HCT116 (cell line): Measurements from ENCODE around the gene RABGAP1. TPM values are rescaled to one million over a fixed set of nuclear protein-coding genes. Genes with fewer than 3 reads are reported as not detected.

Experiments
- ATAC-seq: fragments of 200-7000 bp; cut with Tn5 transposase; 2 replicates; pipeline ENCODE4 v1.9.1; 2020; ENCODE audit warnings: mild to moderate bottlenecking, moderate library complexity
- BruUV-seq: library from RNA; stranded (reverse); fragments of 400-500 nt; replicated peaks from 2 replicates; lab custom pipeline; 2021; lab: Mats Ljungman, UMichigan
- CTCF ChIA-PET: fragments of 300-600 bp; sonication (Branson Sonifier 250); formaldehyde crosslinking; loops from one replicate; lab custom pipeline; 2021; ENCODE audit warnings: antibody characterized with exemption; lab: Charles Lee
- POLR2A ChIA-PET: fragments of 300-600, 350-600 bp; sonication (Branson Sonifier 250); formaldehyde crosslinking; loops from one replicate; lab custom pipeline; 2021; ENCODE audit warnings: antibody characterized with exemption; lab: Charles Lee
- RAD21 ChIA-PET, 2 experiments: fragments of 300-600 bp; sonication (Branson Sonifier 250); formaldehyde crosslinking; loops; one replicate each; lab custom pipeline; 2023; ENCODE audit warnings: low total read pairs in 2 of 2; ENCODE audit not compliant: uncharacterized antibody in 2 of 2, unreplicated experiment in 2 of 2, low non-redundant PET in 1 of 2; lab: Charles Lee
- DNase-seq: peaks from one replicate; pipeline ENCODE4 v3.0.0-alpha.2; 2010; ENCODE audit warnings: low read depth, low spot score
- H2AFZ ChIP-seq: fragments of 200-600 bp; shearing (Covaris generic), sonication (generic); 2 replicates; pipeline ENCODE4 v1.6.1; 2017; ENCODE audit warnings: low read depth, mixed run types, mixed read lengths, antibody characterized with exemption, low read length; ENCODE audit not compliant: poor library complexity, severe bottlenecking
- H3K27ac ChIP-seq: 2 replicates; pipeline ENCODE4 v1.5.1; 2012; ENCODE audit warnings: low read depth, low read length
- H3K27me3 ChIP-seq: fragments of 200-600 bp; sonication (generic); 2 replicates; pipeline ENCODE4 v1.6.1; 2016; ENCODE audit warnings: mixed run types, low read length, mixed read lengths; ENCODE audit not compliant: insufficient read depth
- H3K36me3 ChIP-seq, 2 experiments: fragments of 200-500 bp in 1 of 2; fragments of 200-600 bp in 1 of 2; sonication (Bioruptor generic) in 1 of 2; sonication (generic) in 1 of 2; 2 replicates each; pipeline versions ENCODE4 v1.5.1 to v1.6.1; 2014 to 2016; ENCODE audit warnings: low read length in 2 of 2, inconsistent platforms in 1 of 2, mixed read lengths in 1 of 2, mixed run types in 1 of 2; ENCODE audit not compliant: insufficient read depth in 2 of 2, control insufficient read depth in 1 of 2
- H3K4me1 ChIP-seq, 2 experiments: fragments of 200-600 bp in 1 of 2; sonication (generic) in 1 of 2; 2 replicates each; pipeline versions ENCODE4 v1.5.1 to v1.6.1; 2012 to 2017; ENCODE audit warnings: low read length in 2 of 2, inconsistent platforms in 1 of 2, mild to moderate bottlenecking in 1 of 2, mixed read lengths in 1 of 2, mixed run types in 1 of 2, moderate library complexity in 1 of 2; ENCODE audit not compliant: insufficient read depth in 2 of 2, control insufficient read depth in 1 of 2
- H3K4me2 ChIP-seq: fragments of 200-600 bp; sonication (generic); 2 replicates; pipeline ENCODE4 v1.6.1; 2017; ENCODE audit warnings: mixed run types, low read length, mixed read lengths
- H3K4me3 ChIP-seq, 2 experiments: fragments of 200-600 bp in 1 of 2; sonication (generic) in 1 of 2; replicated peaks in 1 of 2; 2 replicates each; pipeline ENCODE4 v1.5.1; 2011 to 2016; ENCODE audit warnings: low read length in 2 of 2, control low read depth in 1 of 2, low read depth in 1 of 2, mild to moderate bottlenecking in 1 of 2, mixed read lengths in 1 of 2, mixed run types in 1 of 2
- H3K79me2 ChIP-seq: fragments of 200-600 bp; sonication (generic); 2 replicates; pipeline ENCODE4 v1.6.1; 2017; ENCODE audit warnings: mild to moderate bottlenecking, mixed run types, low read length, moderate library complexity, mixed read lengths; ENCODE audit not compliant: insufficient read depth
- H3K9ac ChIP-seq: fragments of 200-600 bp; sonication (generic); 2 replicates; pipeline ENCODE4 v1.6.1; 2016; ENCODE audit warnings: low read length, mixed read lengths
- H3K9me2 ChIP-seq: fragments of 200-600 bp; sonication (generic), shearing (Covaris generic); 2 replicates; pipeline ENCODE4 v1.6.1; 2017; ENCODE audit warnings: mixed run types, mild to moderate bottlenecking, moderate library complexity; ENCODE audit not compliant: insufficient read depth
- H3K9me3 ChIP-seq, 2 experiments: fragments of 200-500 bp in 1 of 2; fragments of 200-600 bp in 1 of 2; sonication (Bioruptor generic) in 1 of 2; sonication (generic) in 1 of 2; 2 replicates each; pipeline ENCODE4 v1.6.1; 2014 to 2017; ENCODE audit warnings: low read length in 2 of 2, mixed read lengths in 2 of 2, inconsistent platforms in 1 of 2, low read depth in 1 of 2, mild to moderate bottlenecking in 1 of 2, mixed run types in 1 of 2, moderate library complexity in 1 of 2; ENCODE audit not compliant: control insufficient read depth in 1 of 2, insufficient read depth in 1 of 2
- H4K20me1 ChIP-seq: fragments of 200-600 bp; sonication (generic), shearing (Covaris generic); 2 replicates; pipeline ENCODE4 v1.6.1; 2017; ENCODE audit warnings: mixed run types, mild to moderate bottlenecking, moderate library complexity; ENCODE audit not compliant: insufficient read depth
- CBX3 ChIP-seq: IDR thresholded peaks from 2 replicates; pipeline ENCODE4 v1.6.1; 2012; ENCODE audit warnings: low read depth
- CEBPB ChIP-seq: IDR thresholded peaks from 2 replicates; pipeline ENCODE4 v1.6.1; 2012; ENCODE audit warnings: low read depth
- ELF1 ChIP-seq: IDR thresholded peaks from 2 replicates; pipeline ENCODE4 v1.6.1; 2012; ENCODE audit warnings: low read depth, borderline replicate concordance
- EZH2 ChIP-seq: fragments of 200-600 bp; sonication (generic); IDR thresholded peaks from 2 replicates; pipeline ENCODE4 v1.6.1; 2017; ENCODE audit warnings: antibody characterized with exemption, mixed run types
- JUND ChIP-seq: IDR thresholded peaks from 2 replicates; pipeline ENCODE4 v1.6.1; 2012
- POLR2AphosphoS5 ChIP-seq: IDR thresholded peaks from 2 replicates; pipeline ENCODE4 v1.6.1; 2011; ENCODE audit warnings: mild to moderate bottlenecking, low read depth, low read length, moderate library complexity
- RAD21 ChIP-seq: IDR thresholded peaks from 2 replicates; pipeline ENCODE4 v1.6.1; 2012; ENCODE audit warnings: low read depth, mild to moderate bottlenecking
- SP1 ChIP-seq: IDR thresholded peaks from 2 replicates; pipeline ENCODE4 v1.6.1; 2012; ENCODE audit warnings: low read depth
- SRF ChIP-seq: IDR thresholded peaks from 2 replicates; pipeline ENCODE4 v1.6.1; 2012; ENCODE audit warnings: low read depth
- TCF7L2 ChIP-seq: IDR thresholded peaks from 2 replicates; pipeline ENCODE4 v1.7.0; 2011; ENCODE audit warnings: borderline replicate concordance, inconsistent platforms; ENCODE audit not compliant: insufficient read depth, insufficient read length; ENCODE audit errors: extremely low read depth
- intact Hi-C: fragments of 100-400 bp; cut with micrococcal nuclease; formaldehyde crosslinking; loops from 2 replicates; pipeline ENCODE4 v1.10.0; 2022
- total RNA-seq: library from RNA; stranded (reverse); gene quantifications from one replicate; pipeline ENCODE4 v1.2.1, GENCODE V29; 2021; ENCODE audit not compliant: unreplicated experiment
- TF ChIP-seq, protein P1 (sequence below): IDR thresholded peaks from 2 replicates; pipeline ENCODE4 v1.6.1; 2012
- TF ChIP-seq, protein P2 (sequence below): IDR thresholded peaks from 2 replicates; pipeline ENCODE4 v1.6.1; 2011; ENCODE audit warnings: mild to moderate bottlenecking, low read length, moderate library complexity; ENCODE audit not compliant: insufficient replicate concordance; ENCODE audit errors: extremely low read depth
- TF ChIP-seq, protein P3 (sequence below): IDR thresholded peaks from 2 replicates; pipeline ENCODE4 v1.6.1; 2012
- TF ChIP-seq, protein P4 (sequence below), 3 experiments: fragments of 200-600 bp in 1 of 3; sonication (generic) in 1 of 3; IDR thresholded peaks in 2 of 3; conservative IDR thresholded peaks in 1 of 3; 2 replicates each; pipeline ENCODE4 v1.5.1; 2012 to 2017; ENCODE audit warnings: low read depth in 2 of 3, low read length in 2 of 3, antibody characterized with exemption in 1 of 3, borderline replicate concordance in 1 of 3, control low read depth in 1 of 3, mild to moderate bottlenecking in 1 of 3, mixed read lengths in 1 of 3, mixed run types in 1 of 3, moderate library complexity in 1 of 3; ENCODE audit not compliant: insufficient read depth in 1 of 3

RABGAP1 gene
- total RNA-seq, 1 experiment from 2014 or later = 29.7 TPM

DNA sequence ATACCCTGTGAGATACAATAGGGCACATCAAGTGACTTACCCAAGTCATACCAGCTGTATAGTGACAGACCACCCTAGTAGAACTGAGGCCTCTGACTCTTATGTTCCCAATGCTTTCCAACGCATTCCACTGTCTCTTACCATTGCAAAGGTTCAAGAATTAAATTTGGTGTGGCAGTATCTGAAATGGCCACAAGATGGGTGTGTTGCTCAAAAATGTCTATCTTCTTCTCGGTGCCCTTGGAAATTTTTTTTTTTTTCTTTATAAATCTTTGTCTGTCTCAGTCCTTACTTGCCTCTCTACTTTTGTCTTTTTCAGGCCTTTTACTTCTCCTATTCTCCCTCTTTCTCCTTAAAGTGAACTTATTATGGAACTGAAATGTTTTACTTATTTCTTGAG is 141.0 kb downstream of the RABGAP1 start:
- ChIA-PET RAD21 (interaction anchor here in 1 of 2 experiments (1.3 kb wide), 1 partner anchor 268 kb away, joined by 4 read pairs; no protein-coding TSS in a partner anchor), CTCF (interaction anchor here (1.8 to 4.0 kb wide), 2 partner anchors 12 to 268 kb away, joined by 5 to 37 read pairs; no protein-coding TSS in a partner anchor), POLR2A (no interaction called here)
- no peaks in the 10 kb centered on the region for H3K27me3 ChIP-seq
- no peak overlapping the region for H3K9ac ChIP-seq
- no peak overlapping the region for H2AFZ ChIP-seq
- no peak overlapping the region for H3K4me3 ChIP-seq
- no peaks in the 10 kb centered on the region for H4K20me1 ChIP-seq
- no peaks in the 10 kb centered on the region for H3K4me1 ChIP-seq
- no TSS peak for BruUV-seq
- H3K36me3 ChIP-seq = peaks cover 6 to 9% of the 10 kb centered on the region in 2 experiments; a peak in 2 of 4 replicates
- ATAC-seq = peak; percentile 73
- no peak overlapping the region for H3K27ac ChIP-seq
- H3K79me2 ChIP-seq = no peaks in the 10 kb centered on the region
- no peak overlapping the region for H3K4me2 ChIP-seq
- H3K9me3 ChIP-seq = no peaks in the 10 kb centered on the region
- TF ChIP-seq ELF1 (no peak), EZH2 (no peak), POLR2AphosphoS5 (no peak), CEBPB (no peak), SP1 (no peak), TCF7L2 (no peak), RAD21 (peak; percentile 66), SRF (no peak), CBX3 (no peak), JUND (no peak)
- TF ChIP-seq, protein P1, sequence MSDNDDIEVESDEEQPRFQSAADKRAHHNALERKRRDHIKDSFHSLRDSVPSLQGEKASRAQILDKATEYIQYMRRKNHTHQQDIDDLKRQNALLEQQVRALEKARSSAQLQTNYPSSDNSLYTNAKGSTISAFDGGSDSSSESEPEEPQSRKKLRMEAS = no peak
- TF ChIP-seq, protein P2, sequence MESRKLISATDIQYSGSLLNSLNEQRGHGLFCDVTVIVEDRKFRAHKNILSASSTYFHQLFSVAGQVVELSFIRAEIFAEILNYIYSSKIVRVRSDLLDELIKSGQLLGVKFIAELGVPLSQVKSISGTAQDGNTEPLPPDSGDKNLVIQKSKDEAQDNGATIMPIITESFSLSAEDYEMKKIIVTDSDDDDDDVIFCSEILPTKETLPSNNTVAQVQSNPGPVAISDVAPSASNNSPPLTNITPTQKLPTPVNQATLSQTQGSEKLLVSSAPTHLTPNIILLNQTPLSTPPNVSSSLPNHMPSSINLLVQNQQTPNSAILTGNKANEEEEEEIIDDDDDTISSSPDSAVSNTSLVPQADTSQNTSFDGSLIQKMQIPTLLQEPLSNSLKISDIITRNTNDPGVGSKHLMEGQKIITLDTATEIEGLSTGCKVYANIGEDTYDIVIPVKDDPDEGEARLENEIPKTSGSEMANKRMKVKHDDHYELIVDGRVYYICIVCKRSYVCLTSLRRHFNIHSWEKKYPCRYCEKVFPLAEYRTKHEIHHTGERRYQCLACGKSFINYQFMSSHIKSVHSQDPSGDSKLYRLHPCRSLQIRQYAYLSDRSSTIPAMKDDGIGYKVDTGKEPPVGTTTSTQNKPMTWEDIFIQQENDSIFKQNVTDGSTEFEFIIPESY = no peak
- TF ChIP-seq, protein P3, sequence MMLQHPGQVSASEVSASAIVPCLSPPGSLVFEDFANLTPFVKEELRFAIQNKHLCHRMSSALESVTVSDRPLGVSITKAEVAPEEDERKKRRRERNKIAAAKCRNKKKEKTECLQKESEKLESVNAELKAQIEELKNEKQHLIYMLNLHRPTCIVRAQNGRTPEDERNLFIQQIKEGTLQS = no peak
- TF ChIP-seq, protein P4, sequence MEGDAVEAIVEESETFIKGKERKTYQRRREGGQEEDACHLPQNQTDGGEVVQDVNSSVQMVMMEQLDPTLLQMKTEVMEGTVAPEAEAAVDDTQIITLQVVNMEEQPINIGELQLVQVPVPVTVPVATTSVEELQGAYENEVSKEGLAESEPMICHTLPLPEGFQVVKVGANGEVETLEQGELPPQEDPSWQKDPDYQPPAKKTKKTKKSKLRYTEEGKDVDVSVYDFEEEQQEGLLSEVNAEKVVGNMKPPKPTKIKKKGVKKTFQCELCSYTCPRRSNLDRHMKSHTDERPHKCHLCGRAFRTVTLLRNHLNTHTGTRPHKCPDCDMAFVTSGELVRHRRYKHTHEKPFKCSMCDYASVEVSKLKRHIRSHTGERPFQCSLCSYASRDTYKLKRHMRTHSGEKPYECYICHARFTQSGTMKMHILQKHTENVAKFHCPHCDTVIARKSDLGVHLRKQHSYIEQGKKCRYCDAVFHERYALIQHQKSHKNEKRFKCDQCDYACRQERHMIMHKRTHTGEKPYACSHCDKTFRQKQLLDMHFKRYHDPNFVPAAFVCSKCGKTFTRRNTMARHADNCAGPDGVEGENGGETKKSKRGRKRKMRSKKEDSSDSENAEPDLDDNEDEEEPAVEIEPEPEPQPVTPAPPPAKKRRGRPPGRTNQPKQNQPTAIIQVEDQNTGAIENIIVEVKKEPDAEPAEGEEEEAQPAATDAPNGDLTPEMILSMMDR (IDR thresholded peaks at IDR 0.05 in 2 of 3, conservative IDR thresholded peaks at IDR 0.05 in 1 of 3; ENCODE audit: borderline replicate concordance in 1 of 3, insufficient read depth in 1 of 3, low read depth in 2 of 3, low read length in 2 of 3) = peak; percentile 51 to 62 (median 57); a peak in 5 of 6 replicates
- peak; percentile 22 for DNase-seq
- intact Hi-C loops = loop anchor here (1.0 to 5.0 kb wide), 3 partner anchors 143 to 305 kb away; no protein-coding TSS in a partner anchor
- H3K9me2 ChIP-seq = no peaks in the 10 kb centered on the region
